GM13977 (cell line): Measurements from ENCODE around the gene MAP2K1.

Source experiments
- DNase-seq: peaks from one replicate; pipeline ENCODE4 v3.0.0; 2012; ENCODE audit warnings: low spot score
- CTCF ChIP-seq: IDR thresholded peaks from 2 replicates; pipeline ENCODE4 v1.5.1; 2012; ENCODE audit warnings: mild to moderate bottlenecking, control low read depth; ENCODE audit not compliant: insufficient read depth; ENCODE audit errors: extremely low read depth, missing control alignments
- in situ Hi-C: fragments of 300-500 bp; cut with MboI; formaldehyde crosslinking; loops from one replicate; pipeline ENCODE4 v1.12.0; 2022; ENCODE audit warnings: low sequenced_read_pairs, low pct_unique_long_range_greater_than_20kb, mixed read lengths, inconsistent platforms; ENCODE audit not compliant: unreplicated experiment

Gene MAP2K1

GRCh38 chr15:66394915-66395314, 8.2 kb downstream of the MAP2K1 start:
- TF ChIP-seq CTCF, result no peak
- in situ Hi-C loops, result no loop called here
- no peak for DNase-seq

GRCh38 chr15:66399276-66399675, 12.6 kb downstream of the MAP2K1 start:
- DNase-seq, result no peak
- in situ Hi-C loops, result no loop called here
- no peak for TF ChIP-seq CTCF

- DNase-seq, result no peak
- in situ Hi-C loops, result no loop called here
- no peak for TF ChIP-seq CTCF
Observed at GRCh38 chr15:66400351-66400774, 13.7 kb downstream of the MAP2K1 start.

- no peak for DNase-seq
Observed at GRCh38 chr15:66401130-66402021, 14.7 kb downstream of the MAP2K1 start.

GRCh38 chr15:66402761-66403284, 16.1 kb downstream of the MAP2K1 start:
- in situ Hi-C loops, result no loop called here
- TF ChIP-seq CTCF, result no peak
- no peak for DNase-seq

More at GRCh38 chr15:66401130-66402021, 14.7 kb downstream of the MAP2K1 start:
- peak; percentile 28 for TF ChIP-seq CTCF
- in situ Hi-C loops, result no loop called here

GRCh38 chr15:66403323-66403722, 16.6 kb downstream of the MAP2K1 start:
- TF ChIP-seq CTCF, result no peak
- DNase-seq, result no peak
- in situ Hi-C loops, result no loop called here
